GM18868 (cell line): ENCODE data around the gene PAXIP1.
"Not testable (repeated sequence)": the region's sequence is repeated elsewhere in the genome, so short reads cannot be mapped to it uniquely, and the experiment has no call there.

Experiments
- ATAC-seq: cut with Tn5 transposase; IDR thresholded peaks from one replicate; pipeline ENCODE4 v1.9.1; 2021; ENCODE audit warnings: mild to moderate bottlenecking, moderate library complexity; ENCODE audit not compliant: unreplicated experiment

PAXIP1 gene

GRCh38 chr7:155003092-155003375 lies at the start of gene PAXIP1:
TSS of gene PAXIP1 (minus strand) at chr7:155003124. CDS start at chr7:155002929, 195 bp downstream.
- ATAC-seq: peak; percentile 66

- ATAC-seq: no peak
Observed at GRCh38 chr7:155051355-155051754, 48.4 kb upstream of the PAXIP1 start.

GRCh38 chr7:155048006-155048405 lies 45.1 kb upstream of the PAXIP1 start:
- no peak for ATAC-seq

GRCh38 chr7:155043756-155044155 lies 40.8 kb upstream of the PAXIP1 start:
- ATAC-seq: no peak

- ATAC-seq: no peak
Observed at GRCh38 chr7:155038335-155038734, 35.4 kb upstream of the PAXIP1 start.

GRCh38 chr7:155034495-155034894 lies 31.6 kb upstream of the PAXIP1 start:
- not testable (repeated sequence) for ATAC-seq

GRCh38 chr7:155032978-155033377 lies 30.1 kb upstream of the PAXIP1 start:
- ATAC-seq: no peak

- no peak for ATAC-seq
Observed at GRCh38 chr7:155027879-155028278, 25.0 kb upstream of the PAXIP1 start.

- no peak for ATAC-seq
Observed at GRCh38 chr7:155021699-155022145, 18.8 kb upstream of the PAXIP1 start.

GRCh38 chr7:155020996-155021395 lies 18.1 kb upstream of the PAXIP1 start:
- no peak for ATAC-seq

GRCh38 chr7:155017834-155018233 lies 14.9 kb upstream of the PAXIP1 start:
- ATAC-seq: no peak

GRCh38 chr7:155011086-155011485 lies 8.2 kb upstream of the PAXIP1 start:
- ATAC-seq: no peak

GRCh38 chr7:155009570-155010157 lies 6.7 kb upstream of the PAXIP1 start:
- ATAC-seq: peak; percentile 63

- no peak for ATAC-seq
Observed at GRCh38 chr7:155007947-155008346, 5.0 kb upstream of the PAXIP1 start.

- peak; percentile 59 for ATAC-seq
Observed at GRCh38 chr7:155003376-155004214, 671 bp upstream of the PAXIP1 start.

GRCh38 chr7:155002411-155003091 lies 373 bp downstream of the PAXIP1 start:
- peak; percentile 34 for ATAC-seq

- peak; percentile 2 for ATAC-seq
Observed at GRCh38 chr7:155001756-155002410, 1.0 kb downstream of the PAXIP1 start.

- no peak for ATAC-seq
Observed at GRCh38 chr7:155000795-155001194, 2.1 kb downstream of the PAXIP1 start.

- ATAC-seq: no peak
Observed at GRCh38 chr7:154998481-154998880, 4.4 kb downstream of the PAXIP1 start.

GRCh38 chr7:154997840-154998370 lies 5.0 kb downstream of the PAXIP1 start:
- ATAC-seq: no peak

GRCh38 chr7:154996756-154997155 lies 6.2 kb downstream of the PAXIP1 start:
- no peak for ATAC-seq
